ENCODE data around the gene AP1S1. TPM values are rescaled to one million over a fixed set of nuclear protein-coding genes. Genes with fewer than 3 reads are reported as not detected.
A peak's percentile ranks its signal among the peaks of the same experiment; 100 is the strongest.

AP1S1 gene
- polyA plus RNA-seq, 1 donor (not counting 4 experiments of a cell fraction or from before 2014, with no cell fraction given), result 279 TPM

DNA sequence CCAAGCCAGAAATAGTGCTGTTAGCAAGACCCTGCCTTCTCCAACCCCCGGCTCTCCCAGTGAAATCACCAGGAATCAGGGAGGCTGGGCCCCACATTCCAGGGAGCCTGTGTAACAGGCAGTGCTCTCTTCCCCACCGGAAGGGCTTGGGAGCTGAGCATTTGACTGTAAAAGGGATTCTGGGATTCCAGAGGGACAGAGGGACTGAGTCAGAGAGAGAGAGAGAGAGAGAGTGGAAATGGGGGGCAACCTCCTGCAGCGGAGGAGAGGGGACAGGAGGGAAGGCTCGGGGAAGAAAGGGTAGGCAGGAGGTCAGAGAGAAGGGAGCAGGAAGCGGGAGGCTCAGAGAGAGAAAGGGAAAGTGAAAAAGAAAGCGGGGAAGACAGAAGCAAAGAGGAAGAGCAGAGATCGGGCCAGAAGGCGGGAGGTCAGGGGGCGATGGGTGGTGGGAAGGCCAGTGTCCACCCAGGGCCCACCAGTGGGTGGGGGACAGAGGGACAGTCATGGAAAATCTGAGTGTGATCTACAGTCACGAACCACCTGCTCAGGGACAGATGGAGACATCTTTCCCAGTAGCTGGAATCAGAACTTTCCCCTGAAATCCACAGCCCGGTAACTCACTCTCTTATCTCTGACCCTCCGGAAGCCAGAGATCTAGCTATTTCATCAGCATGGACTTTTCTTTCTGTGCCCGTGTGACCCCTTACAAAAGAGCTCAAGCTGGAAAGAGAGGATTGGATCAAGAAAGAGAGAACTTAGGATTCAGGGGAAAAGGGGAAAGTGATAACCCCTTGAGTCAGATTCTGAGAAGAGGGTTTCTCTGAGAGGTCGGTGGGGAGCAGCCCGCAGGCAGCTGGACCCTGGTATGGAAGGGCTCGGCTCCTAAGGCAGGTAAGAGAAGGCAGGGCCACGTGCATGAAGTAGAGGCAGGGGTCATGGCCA, 32.0 kb upstream of the AP1S1 start:
- Histone ChIP-seq H2AFZ (ENCODE audit: control insufficient read depth, low read length) (peak overlapping the region; percentile 61), H3K4me3 (ENCODE audit: control insufficient read depth in 2 of 3, extremely low read depth in 1 of 3, insufficient read depth in 2 of 3, low read depth in 1 of 3, low read length in 3 of 3) (peak overlapping the region in 1 of 3 experiments; percentile 44)
- TF ChIP-seq, protein P1, sequence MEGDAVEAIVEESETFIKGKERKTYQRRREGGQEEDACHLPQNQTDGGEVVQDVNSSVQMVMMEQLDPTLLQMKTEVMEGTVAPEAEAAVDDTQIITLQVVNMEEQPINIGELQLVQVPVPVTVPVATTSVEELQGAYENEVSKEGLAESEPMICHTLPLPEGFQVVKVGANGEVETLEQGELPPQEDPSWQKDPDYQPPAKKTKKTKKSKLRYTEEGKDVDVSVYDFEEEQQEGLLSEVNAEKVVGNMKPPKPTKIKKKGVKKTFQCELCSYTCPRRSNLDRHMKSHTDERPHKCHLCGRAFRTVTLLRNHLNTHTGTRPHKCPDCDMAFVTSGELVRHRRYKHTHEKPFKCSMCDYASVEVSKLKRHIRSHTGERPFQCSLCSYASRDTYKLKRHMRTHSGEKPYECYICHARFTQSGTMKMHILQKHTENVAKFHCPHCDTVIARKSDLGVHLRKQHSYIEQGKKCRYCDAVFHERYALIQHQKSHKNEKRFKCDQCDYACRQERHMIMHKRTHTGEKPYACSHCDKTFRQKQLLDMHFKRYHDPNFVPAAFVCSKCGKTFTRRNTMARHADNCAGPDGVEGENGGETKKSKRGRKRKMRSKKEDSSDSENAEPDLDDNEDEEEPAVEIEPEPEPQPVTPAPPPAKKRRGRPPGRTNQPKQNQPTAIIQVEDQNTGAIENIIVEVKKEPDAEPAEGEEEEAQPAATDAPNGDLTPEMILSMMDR (optimal IDR thresholded peaks at IDR 0.05 in 1 of 3, IDR thresholded peaks at IDR 0.05 in 1 of 3, conservative IDR thresholded peaks at IDR 0.05 in 1 of 3; ENCODE audit: extremely low read depth in 1 of 3, insufficient read depth in 2 of 3, low read length in 3 of 3), result no peak
- no peak for TF ChIP-seq EZH2 (IDR thresholded peaks at IDR 0.05; ENCODE audit: low read length)

DNA sequence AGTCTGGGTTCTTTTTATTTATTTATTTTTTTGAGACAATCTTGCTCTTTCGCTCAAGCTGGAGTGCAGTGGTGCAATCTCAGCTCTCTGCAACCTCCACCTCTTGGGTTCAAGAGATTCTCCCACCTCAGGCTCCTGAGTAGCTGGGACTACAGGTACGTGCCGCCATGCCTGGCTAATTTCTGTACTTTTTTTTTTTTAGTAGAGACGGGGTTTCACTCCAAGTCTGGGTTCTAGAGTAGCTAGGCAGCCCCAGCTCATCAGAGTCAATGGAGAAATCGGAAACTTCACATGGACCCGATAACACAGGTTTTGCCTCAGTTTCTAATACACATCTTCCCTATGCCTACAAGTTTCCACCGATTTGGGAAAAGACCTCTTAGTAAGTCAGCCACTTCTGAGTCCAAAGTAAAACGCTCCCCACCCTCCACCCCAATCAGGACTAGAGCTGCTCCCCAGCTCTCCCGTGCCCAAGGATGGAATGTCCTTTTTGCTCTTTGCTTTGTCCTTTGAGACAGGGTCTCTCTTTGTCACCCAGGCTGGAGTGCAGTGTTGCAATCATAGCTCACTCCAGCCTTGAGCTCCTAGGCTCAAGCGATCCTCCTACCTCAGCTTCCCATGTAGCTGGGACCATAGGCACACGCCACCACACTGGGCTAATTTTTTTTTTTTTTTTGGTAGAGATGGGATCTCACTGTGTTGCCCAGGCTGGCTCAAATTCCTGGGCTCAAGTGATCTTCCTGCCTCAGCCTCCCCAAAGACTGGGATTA, 31.2 kb upstream of the AP1S1 start:
- Histone ChIP-seq H3K27me3 (ENCODE audit: control insufficient read depth, extremely low read depth, insufficient read depth, low read length) (no peaks in the 10 kb centered on the region), H3K4me3 (ENCODE audit: control insufficient read depth in 2 of 3, extremely low read depth in 1 of 3, insufficient read depth in 2 of 3, low read depth in 1 of 3, low read length in 3 of 3) (no peak overlapping the region), H3K27ac (ENCODE audit: control insufficient read depth, insufficient read depth, low read length) (peak overlapping the region; percentile 67), H3K9me3 (ENCODE audit: control insufficient read depth, low read depth, low read length) (no peaks in the 10 kb centered on the region), H3K9me1 (ENCODE audit: control insufficient read depth, extremely low read depth, insufficient read depth, low read length) (peaks cover 2% of the 10 kb centered on the region), H3K36me3 (ENCODE audit: control insufficient read depth in 2 of 2, extremely low read depth in 1 of 2, insufficient read depth in 2 of 2, low read length in 2 of 2) (peaks cover 0 to 5% of the 10 kb centered on the region in 2 experiments), H3K9ac (ENCODE audit: control insufficient read depth, extremely low read depth, insufficient read depth, low read length) (no peak overlapping the region), H3K4me1 (ENCODE audit: control insufficient read depth, extremely low read depth, insufficient read depth, low read length) (peaks cover 46% of the 10 kb centered on the region), H4K20me1 (ENCODE audit: control insufficient read depth, extremely low read depth, insufficient read depth, low read length) (peaks cover 3% of the 10 kb centered on the region), H2AFZ (ENCODE audit: control insufficient read depth, low read length) (no peak overlapping the region), H3K79me2 (ENCODE audit: control insufficient read depth, insufficient read depth, low read length) (peaks cover 11% of the 10 kb centered on the region), H3K4me2 (ENCODE audit: control insufficient read depth, extremely low read depth, insufficient read depth, low read depth, low read length) (no peak overlapping the region)
- dilution Hi-C loops (cut with MboI; ENCODE audit: extremely low pct_ligation_motif_present, low sequenced_read_pairs), result no loop called here
- FAIRE-seq, result no peak
- no peak for DNase-seq (ENCODE audit: low read depth, low spot score)
- TF ChIP-seq EZH2 (IDR thresholded peaks at IDR 0.05; ENCODE audit: low read length), result no peak
- TF ChIP-seq, protein P1 (optimal IDR thresholded peaks at IDR 0.05 in 1 of 3, IDR thresholded peaks at IDR 0.05 in 1 of 3, conservative IDR thresholded peaks at IDR 0.05 in 1 of 3; ENCODE audit: extremely low read depth in 1 of 3, insufficient read depth in 2 of 3, low read length in 3 of 3), result no peak

More for the DNA sequence above, 32.0 kb upstream of the AP1S1 start:
- peaks cover 42% of the 10 kb centered on the region for H3K4me1 ChIP-seq (ENCODE audit: control insufficient read depth, extremely low read depth, insufficient read depth, low read length)
- peaks cover 2% of the 10 kb centered on the region for H3K9me1 ChIP-seq (ENCODE audit: control insufficient read depth, extremely low read depth, insufficient read depth, low read length)
- H3K9me3 ChIP-seq (ENCODE audit: control insufficient read depth, low read depth, low read length), result no peaks in the 10 kb centered on the region
- H3K27ac ChIP-seq (ENCODE audit: control insufficient read depth, insufficient read depth, low read length), result peak overlapping the region; percentile 67
- H3K9ac ChIP-seq (ENCODE audit: control insufficient read depth, extremely low read depth, insufficient read depth, low read length), result peak overlapping the region; percentile 71
- peak overlapping the region; percentile 65 for H3K4me2 ChIP-seq (ENCODE audit: control insufficient read depth, extremely low read depth, insufficient read depth, low read depth, low read length)
- dilution Hi-C loops (cut with MboI; ENCODE audit: extremely low pct_ligation_motif_present, low sequenced_read_pairs), result no loop called here
- no peaks in the 10 kb centered on the region for H4K20me1 ChIP-seq (ENCODE audit: control insufficient read depth, extremely low read depth, insufficient read depth, low read length)
- FAIRE-seq, result no peak
- peaks cover 3% of the 10 kb centered on the region for H3K79me2 ChIP-seq (ENCODE audit: control insufficient read depth, insufficient read depth, low read length)
- no peaks in the 10 kb centered on the region for H3K36me3 ChIP-seq (ENCODE audit: control insufficient read depth in 2 of 2, extremely low read depth in 1 of 2, insufficient read depth in 2 of 2, low read length in 2 of 2)
- no peaks in the 10 kb centered on the region for H3K27me3 ChIP-seq (ENCODE audit: control insufficient read depth, extremely low read depth, insufficient read depth, low read length)
- DNase-seq (ENCODE audit: low read depth, low spot score), result no peak

Measured in keratinocyte (primary cell).